ENCODE data around the gene DOC2B.
"Not testable (repeated sequence)": the region's sequence is repeated elsewhere in the genome, so short reads cannot be mapped to it uniquely, and the experiment has no call there.

Gene DOC2B

DNA sequence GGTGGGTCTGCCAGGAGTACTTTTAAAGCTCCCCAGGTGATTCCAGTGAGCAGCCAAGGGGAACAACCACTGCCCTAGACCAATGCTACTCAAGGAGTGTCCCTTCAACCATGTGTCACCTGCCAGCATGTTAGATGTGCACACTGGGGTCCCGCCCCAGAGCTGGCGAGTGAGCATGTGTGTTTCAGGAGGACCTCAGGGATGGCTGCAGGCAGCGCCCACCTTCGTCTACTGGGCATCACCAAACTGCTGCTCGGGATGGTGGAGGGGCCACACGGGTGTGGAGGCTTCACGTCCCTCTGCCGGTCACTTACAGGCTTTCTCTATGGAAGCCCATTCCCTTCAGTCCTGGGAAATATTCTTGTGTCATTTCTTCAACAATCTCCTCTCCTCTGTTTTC lies 29.0 kb upstream of the DOC2B start:
- no peak for DNase-seq

DNA sequence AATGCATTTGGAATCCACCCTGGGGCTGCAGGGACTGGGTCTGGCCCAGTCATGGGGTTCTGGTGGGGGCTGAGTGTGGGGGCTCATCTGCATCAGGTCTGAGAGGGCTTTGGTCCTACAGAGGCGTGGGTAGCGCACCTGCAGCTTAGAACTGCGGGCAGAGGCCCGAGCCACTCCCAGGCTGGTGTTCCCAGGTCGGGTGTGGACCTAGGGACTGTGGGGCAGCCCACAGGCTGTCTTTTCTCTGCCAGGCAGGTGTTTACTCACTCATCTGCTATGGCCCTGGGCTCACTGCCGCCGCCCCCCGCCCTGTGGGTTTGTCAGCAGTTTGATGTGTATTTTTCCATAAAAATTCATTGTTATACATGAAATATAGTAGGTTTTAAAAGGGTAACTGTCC lies 27.0 kb upstream of the DOC2B start:
- DNase-seq: no peak

DNA sequence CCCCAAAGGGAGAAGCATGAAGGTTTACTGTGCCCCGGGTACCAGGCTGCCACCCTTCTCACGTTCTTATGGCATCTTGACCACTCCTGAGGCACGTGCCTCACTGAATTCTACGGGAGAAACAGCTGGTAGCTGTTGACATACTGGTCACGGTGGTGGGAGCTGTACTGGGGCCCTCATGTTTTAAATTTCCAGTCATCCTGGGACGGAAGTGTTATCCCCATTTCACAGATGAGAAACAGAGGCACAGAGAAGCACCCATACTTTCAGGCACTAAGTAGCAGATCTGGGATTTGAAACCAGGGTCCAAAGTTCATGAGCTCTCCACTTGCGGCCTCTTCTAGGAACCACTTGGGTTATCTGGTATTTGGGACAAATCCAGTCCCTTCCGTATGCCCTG lies 26.3 kb upstream of the DOC2B start:
- no peak for DNase-seq

DNA sequence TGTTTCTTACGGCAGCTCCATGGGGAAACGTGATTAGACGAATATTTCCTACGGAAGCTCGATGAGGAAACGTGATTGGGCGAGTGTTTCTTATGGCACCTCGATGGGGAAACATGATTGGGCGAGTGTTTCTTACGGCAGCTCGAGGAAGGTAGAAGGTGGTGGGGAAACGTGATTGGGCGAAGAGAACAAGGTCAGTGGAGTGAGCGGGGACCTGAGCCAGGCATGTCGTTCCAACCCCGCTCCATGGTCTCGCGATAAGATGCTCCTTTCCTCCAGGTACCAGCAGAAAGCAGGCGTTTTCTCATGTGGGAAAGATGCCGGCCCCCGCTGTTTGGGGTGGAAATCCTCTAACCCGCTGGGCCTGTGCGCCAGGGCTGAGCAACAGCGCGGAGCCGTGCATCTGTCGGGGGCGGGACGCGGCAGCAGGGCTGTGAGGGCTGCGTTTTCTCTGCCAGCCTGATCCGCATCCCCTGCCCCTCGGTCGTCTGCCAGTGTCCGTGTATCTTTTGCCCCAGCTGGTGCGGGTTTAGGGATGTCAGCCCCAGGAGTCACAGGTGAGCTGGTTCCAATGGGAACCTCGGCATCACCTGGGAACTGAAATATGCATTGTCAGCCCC lies 25.6 kb upstream of the DOC2B start:
- DNase-seq: no peak

DNA sequence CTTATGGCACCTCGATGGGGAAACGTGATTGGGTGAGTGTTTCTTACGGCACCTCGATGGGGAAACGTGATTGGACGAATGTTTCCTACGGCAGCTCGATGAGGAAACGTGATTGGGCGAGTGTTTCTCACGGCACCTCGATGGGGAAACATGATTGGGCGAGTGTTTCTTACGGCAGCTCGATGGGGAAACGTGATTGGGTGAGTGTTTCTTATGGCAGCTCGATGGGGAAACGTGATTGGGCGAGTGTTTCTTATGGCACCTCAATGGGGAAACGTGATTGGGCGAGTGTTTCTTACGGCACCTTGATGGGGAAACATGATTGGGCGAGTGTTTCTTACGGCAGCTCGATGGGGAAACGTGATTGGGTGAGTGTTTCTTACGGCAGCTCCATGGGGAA lies 25.0 kb upstream of the DOC2B start:
- not testable (repeated sequence) for DNase-seq

DNA sequence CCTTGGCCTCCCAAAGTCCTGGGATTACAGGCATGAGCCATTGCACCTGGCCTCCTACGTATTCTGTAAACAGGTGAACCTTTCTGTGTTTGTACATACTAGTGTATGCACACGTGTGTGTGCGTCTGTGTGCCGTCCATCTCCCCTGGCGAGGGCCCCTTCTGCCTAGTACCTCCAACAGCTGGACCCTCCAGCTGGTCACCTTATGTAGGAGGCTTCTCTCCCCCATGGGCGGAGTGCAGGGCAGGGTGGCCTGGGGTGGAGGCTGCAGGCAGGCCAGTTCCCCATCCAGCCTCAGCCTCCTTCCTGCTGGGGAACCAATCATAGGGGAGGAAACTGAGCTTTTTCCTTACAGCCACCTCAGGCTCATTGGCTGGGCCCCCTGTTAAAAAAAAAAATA lies 24.4 kb upstream of the DOC2B start:
- no peak for DNase-seq

DNA sequence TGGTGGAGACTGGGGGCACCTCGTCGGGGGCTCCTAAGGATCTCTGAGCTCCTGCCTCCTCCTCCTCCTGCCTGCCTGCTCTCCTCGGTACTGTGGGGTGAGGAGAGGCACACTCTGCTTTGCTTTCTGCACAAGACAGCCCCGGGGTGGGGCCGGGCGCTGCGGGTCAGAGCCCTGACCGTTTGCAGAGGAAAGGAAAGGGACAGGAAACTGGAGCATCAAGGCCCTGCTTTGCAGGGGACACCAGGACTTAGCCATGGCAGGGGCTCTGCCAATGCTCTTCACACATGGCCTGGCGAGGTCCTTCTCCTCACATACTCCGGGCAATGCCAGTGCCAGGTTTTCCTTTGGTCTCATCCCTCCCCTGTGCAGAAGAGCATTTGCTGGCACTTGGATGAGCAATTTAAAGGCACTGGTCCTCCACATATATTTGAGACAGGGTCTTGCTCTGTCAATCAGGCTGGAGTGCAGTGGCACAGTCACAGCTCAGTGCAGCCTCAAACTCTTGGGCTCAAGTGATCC lies 23.8 kb upstream of the DOC2B start:
- no peak for DNase-seq

DNA sequence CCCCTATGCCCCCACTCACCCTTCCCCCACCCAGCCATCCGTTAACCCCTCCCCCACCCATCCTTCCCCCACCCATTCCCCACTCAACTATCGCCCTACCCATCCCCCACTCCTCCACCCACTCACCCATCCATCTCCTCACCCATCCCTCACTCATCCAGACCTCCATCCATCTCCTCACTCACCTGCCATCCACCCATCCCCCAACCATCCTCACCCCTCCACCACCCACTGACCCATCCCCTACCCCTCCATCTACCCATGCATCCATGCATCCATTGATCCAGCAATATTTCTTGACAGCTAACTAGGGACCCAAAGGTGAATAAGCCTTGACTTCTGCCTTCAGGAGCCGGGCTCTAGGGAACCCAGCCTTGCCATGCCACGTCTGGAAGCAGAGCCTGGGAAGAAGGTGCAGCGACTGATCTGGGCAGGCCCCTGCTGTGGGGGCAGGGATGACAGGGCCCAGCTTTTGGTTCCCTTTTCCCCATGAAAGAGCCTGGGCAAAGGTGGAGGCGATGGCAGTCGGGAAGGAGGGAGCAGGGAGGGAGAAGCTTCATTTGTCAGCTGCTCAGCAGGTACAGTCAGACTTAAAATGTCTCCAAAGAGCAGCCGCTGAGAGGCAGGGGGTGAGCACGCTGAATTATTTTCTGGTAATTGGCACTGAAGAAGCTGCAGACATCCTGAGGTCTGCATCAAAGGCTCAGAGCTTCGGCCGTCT lies 23.1 kb upstream of the DOC2B start:
- DNase-seq: no peak

DNA sequence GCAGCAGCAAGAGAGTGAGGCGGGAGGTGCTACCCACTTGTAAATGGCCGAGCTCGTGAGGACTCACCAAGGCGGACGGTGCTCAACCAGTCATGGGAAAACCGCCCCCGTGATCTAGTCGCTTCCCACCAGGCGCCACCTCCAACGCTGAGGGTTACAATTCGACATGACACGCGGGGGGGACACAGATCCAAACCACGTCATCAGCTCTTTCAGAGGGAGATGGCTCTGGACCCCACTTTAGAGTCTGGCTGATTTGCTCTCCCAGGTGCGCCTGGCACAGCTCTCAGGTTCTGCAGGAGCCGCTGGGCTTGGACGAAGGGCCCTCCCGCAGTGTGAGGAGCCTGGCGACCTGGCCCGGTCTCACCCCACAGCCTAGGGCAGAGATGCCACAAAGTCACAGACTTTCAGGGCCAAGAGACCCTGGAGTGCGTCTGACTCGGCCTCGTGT lies 21.1 kb upstream of the DOC2B start:
- DNase-seq: no peak

DNA sequence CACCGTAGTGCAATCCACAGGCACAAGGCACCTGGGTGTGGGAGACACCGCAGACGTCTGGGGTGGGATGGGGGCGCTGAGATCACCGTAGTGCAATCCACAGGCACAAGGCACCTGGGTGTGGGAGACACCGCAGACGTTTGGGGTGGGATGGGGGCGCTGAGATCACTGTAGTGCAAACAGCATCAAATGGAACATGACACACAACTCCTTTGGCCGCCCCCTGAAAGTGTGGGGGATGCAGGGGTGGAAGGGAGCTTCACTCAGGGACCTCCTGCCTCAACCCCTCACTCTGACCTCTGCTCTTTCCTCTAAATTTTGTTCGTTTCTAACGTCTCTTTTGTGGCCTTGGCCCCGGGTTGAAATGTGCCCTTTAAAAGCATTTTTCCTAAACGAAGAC lies 20.3 kb upstream of the DOC2B start:
- DNase-seq: not testable (repeated sequence)

DNA sequence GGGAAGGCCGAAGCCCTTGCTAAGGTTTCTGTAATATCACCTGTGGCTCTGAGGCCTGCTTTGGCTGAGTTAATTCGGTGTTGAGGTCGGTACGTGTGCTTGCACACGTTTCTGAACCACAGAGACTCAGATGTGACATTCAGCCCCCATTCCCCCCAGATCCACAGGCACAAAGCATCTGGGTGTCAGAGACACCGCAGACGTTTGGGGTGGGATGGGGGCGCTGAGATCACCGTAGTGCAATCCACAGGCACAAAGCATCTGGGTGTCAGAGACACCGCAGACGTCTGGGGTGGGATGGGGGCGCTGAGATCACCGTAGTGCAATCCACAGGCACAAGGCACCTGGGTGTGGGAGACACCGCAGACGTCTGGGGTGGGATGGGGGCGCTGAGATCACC lies 19.8 kb upstream of the DOC2B start:
- not testable (repeated sequence) for DNase-seq

DNA sequence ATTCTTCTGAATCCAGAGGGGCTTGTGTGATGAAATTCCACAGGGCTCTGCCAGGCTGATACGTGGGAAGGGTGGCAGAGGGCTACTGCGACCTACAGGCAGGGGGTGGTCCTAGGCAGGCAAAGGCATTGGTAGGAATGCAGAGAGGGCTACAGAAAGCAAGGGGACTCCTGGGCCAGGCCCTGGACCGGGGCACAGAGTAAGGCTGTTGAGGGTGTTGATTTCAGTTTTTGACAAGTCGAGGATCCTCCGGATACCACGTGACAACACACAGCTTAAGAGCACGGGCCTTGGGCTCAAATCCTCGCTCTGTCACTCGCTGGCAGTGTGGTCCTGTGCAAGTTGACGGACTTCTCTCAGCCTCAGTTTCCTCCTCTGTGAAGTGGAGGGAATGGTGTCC lies 19.1 kb upstream of the DOC2B start:
- DNase-seq: no peak

DNA sequence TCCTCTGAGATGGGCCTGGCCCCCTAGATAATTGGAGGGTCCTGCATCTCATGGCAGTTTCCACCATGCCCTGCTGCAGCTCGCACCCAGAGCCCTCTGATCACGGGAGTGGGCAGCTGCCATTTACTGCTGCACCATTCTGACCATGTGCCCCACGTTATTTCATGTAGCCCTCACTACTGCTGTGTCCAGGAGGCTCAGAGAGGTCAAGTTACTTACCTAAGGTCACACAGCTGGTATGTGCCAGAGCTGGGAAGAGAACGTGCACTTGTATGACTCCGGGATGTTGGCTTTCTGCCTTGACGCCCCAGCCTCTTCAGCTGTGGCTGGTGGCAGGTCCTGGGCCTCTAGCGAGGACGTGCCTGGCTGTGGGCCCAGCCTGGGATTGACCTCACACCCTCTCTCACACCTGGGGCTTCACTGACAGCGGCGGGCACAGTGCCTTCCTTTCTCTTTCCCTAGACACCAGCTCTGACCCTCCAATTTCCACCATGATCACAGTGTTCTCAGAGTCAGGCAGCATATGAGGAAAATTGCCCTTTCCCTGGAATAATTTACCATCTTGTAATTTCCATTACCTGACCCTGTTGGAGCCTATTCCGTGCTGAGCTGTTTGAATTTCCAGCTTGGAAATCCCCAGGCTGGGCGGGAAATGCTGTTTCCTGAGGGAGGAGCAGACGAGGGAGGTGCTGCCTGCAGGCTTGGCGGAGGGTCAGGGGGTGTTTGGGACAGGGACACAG lies 18.5 kb upstream of the DOC2B start:
- no peak for DNase-seq

DNA sequence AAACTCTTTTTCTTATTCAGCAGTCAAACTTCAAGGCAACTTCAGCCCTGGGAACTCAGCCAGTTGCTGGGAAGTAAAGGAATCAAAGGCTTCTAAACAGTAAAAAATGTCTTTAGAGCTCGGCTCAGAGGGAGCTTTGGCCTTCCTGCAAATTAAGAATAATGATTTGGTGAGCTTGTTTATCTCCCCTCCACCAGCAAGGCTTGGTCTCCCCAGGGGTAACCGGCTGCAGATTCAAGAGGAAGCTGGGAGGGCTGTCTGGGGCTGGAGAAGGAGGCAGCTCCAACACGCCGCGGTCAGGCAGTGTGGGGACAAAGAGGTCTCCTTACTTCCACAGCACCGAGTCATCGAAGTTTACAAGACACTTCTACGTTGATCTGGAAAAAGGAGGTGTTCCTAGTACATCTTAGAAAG lies 17.7 kb upstream of the DOC2B start:
- DNase-seq: no peak

DNA sequence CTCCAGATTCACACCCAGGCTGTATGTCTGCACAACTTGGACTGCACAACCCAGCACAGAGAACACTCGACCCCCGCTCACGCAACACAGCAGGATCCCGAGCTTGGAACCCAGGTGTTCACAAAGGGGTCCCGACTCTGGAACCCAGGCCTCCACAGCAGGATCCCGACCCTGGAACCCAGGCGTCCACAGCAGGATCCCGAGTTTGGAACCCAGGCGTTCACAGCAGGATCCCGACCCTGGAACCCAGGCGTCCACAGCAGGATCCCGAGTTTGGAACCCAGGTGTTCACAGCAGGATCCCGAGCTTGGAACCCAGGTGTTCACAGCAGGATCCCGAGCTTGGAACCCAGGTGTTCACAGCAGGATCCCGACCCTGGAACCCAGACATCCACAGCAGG lies 16.8 kb upstream of the DOC2B start:
- DNase-seq: not testable (repeated sequence)

DNA sequence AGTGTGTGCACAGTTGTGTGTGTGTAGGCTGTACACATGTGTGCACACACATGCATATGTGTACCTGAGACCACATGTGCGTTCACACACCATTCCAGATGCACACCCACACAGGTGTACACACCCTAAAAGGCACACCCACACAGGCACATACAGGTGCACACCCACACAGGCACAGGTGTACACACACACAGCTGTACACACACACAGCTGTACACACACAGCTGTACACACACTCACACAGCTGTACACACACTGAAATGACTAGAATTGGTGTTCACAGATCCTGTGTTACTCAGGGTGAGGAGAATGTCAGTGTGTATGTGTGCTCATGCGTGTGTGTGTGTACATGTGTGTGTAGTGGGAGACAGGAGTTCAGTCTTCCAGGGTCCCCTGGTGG lies 15.9 kb upstream of the DOC2B start:
- DNase-seq: no peak

DNA sequence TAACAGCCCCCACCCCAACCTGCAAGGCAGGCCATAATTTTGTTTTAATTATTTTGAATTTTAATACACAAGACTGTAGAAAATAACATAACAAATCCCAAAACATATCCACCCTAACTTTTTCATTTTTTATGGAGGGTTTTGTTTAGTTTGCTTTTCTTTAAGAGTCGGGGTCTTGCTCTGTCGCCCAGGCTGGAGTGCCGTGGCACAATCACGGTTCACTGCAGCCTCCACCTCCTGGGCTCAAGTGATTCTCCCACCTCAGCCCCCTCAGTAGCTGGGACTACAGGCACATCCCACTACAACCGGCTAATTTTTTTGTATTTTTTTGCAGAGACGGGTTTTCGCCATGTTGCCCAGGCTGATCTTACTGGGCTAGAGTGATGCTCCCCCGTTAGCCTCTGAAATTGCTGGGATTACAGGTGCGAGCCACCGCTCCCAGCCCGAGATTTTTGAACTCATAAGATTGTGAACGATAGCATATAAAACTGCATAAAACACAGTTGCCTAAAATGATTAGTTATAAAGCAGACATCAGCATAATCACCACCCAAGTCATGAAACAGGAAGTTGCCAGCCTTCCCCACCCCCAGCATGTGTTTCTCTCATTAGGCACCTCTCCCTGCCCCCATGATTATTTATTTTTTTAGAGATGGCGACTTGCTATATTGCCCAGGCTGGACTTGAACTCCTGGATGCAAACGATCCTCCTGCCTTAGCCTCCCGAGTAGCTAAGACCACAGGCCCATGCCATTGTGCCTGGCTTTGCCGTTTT lies 13.6 kb upstream of the DOC2B start:
- DNase-seq: no peak

DNA sequence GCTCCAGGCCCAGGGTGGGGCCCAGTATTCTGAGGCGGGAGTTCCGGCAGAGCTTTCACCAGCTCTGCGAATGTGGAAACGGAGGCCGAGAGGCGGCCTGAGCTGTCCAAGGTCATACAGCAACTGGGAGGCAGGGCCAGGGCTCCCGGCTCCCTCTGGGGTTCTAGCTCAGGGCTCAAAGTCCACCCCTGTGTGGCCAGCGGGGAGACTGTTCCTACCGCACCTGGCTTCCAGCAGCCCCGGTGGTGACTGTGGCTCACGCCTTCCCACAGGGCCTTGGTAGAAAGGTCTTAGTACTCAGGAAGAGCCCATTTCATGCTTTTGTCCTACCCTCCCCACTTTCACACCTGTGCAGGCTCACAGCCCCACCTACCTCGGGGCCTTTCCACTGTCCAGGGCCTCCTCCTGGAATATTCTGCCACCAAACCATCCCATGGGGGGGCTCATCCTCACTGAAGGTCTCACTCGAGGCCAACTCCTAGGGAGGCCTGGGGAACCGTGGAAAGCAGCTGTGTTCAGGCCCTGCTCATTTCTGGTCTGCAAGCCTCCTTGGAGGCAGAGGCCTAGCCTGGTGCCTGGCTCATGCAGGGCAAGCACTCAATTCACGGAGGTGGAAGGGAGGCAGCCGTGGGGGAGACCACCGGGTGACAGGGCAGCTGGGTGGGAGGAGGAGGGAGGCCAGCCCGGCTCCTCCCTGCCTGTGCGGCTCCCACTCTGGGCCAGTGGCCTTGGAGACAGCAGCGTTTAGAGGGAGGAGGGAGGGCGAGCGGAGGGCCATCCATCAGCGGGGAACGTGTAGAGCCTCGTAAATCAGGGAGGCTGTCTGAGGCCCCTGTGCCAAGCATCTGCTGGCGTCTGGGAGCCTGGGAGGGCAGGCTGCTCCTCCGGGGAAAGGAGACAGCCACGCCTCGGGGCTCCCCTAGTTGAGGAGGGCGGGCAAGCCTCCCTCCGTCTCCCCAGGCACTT lies 12.7 kb upstream of the DOC2B start:
- no peak for DNase-seq

DNA sequence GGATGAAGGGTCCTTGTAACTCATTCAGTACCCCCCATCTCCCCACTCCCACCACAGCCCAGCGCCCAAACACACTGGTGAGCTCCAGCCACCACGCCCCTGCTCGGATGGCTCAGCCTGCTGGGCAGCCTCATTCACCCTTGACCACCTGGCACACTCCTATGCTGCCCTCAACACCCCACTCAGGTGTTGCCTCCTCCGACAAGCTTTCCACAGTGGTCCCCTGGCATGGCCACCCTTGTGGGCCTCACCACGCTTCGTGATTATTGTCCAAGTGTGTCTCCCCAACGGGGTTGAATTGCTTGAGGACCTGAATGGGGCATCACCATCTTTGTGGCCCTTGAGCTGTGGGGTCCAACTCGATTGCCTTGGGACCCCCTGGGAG lies 12.0 kb upstream of the DOC2B start:
- no peak for DNase-seq

DNA sequence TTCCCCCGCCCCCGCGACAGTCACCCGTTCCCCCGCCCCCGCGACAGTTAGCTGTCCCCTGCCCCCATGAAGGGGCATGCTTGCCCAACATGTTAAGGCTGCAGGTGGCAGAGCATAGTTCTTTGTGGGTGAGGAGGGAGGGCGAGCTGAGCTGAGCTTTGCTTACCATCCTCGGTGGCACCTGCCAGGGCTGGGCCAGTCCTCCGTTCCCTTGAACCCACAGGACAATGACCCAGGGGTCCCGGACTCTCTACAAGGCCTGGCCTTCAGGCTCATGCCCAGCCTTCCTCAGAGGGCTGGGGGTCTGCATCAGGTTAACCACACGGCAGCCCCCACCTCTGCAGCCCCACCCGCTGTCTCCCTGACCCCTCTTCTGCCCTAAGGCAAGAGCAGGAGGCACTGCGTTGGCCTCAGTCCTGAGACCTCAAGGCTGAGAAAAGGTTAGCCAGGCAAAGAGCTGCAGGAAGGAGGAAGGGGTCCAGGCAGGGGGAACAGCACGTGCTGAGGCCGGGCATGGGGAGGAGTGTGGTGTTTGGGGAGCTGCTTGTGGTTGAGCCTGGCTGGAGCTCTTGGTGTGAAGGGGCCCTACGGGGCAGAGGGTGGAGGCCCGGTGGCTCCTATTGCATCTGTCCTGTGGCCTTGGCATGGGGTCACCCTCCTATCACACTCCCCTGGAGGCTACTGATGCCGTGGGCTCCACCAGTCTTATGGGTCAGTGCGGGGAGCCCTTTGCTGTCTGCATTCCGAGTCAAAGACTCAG lies 11.4 kb upstream of the DOC2B start:
- DNase-seq: no peak

DNA sequence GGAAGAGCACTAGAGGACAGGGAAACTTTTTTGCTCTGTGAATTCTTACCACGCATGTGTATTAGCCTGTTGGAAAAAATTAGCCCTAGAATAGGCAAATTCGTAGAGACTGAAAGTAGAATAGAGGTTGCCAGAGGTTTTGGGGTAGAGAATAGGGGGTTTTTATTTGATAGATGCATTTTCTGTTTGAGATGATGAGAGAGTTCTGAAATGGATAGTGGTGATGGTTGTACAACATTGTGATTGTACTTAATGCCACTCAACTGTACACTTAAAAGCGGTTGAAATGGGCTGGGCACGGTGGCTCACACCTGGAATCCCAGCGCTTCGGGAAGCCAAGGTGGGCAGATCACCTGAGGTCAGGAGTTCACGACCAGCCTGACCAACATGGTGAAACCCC lies 8.0 kb upstream of the DOC2B start:
- DNase-seq: no peak

Measured in NK-92 treated with Interleukin-12 subunit alpha and Interleukin-12 subunit beta, amount 100 ng/mL, for 24 hours (cell line).